ENCODE measurements around the gene RMI2. TPM values are rescaled to one million over a fixed set of nuclear protein-coding genes. Genes with fewer than 3 reads are reported as not detected.
A peak's percentile ranks its signal among the peaks of the same experiment; 100 is the strongest.

Gene RMI2
- total and polyA plus RNA-seq, 11 donors, result 0.23 to 6.6 (median 0.76) TPM; not detected in 2

GRCh38 chr16:11386054-11386680 is 40.9 kb downstream of the RMI2 start:
- Histone ChIP-seq H3K4me3 (no peak overlapping the region), H3K36me3 (no peaks in the 10 kb centered on the region), H3K9me3 (no peaks in the 10 kb centered on the region), H3K27ac (no peak overlapping the region), H3K27me3 (peaks cover 0 to 6% (median 0%) of the 10 kb centered on the region in 9 donors), H3K4me1 (peaks cover 0 to 7% (median 0%) of the 10 kb centered on the region in 12 donors)
- ATAC-seq (no peak), DNase-seq (peak in 1 of 5 donors; percentile 57)
- TF ChIP-seq CTCF (IDR thresholded peaks at IDR 0.05), result no peak
- TF ChIP-seq POLR2A (IDR thresholded peaks at IDR 0.05), result no peak
- intact Hi-C loops (cut with DNase I), result no loop called here
- 92 to 97% (median 94%) methylated on average over 6 to 12 of the region's 12 CpGs for WGBS, 4 donors

GRCh38 chr16:11386791-11387546 is 41.7 kb downstream of the RMI2 start:
- Histone ChIP-seq H3K9me3 (no peaks in the 10 kb centered on the region), H3K27ac (no peak overlapping the region), H3K4me3 (no peak overlapping the region), H3K27me3 (peaks cover 0 to 6% (median 0%) of the 10 kb centered on the region in 9 donors), H3K36me3 (no peaks in the 10 kb centered on the region), H3K4me1 (peaks cover 0 to 7% (median 0%) of the 10 kb centered on the region in 12 donors)
- intact Hi-C loops (cut with DNase I), result no loop called here
- TF ChIP-seq POLR2A (IDR thresholded peaks at IDR 0.05) (no peak), CTCF (IDR thresholded peaks at IDR 0.05) (peak; percentile 8 to 55 (median 34))
- peak in 3 of 5 donors; percentile 45 to 71 (median 55) for DNase-seq
- peak in 3 of 4 donors; percentile 44 to 75 (median 61) for ATAC-seq
- WGBS, 4 donors, result 31 to 57% (median 38%) methylated on average over 7 to 22 of the region's 22 CpGs

GRCh38 chr16:11389083-11389482 is 43.8 kb downstream of the RMI2 start:
- intact Hi-C loops (cut with DNase I), result no loop called here
- TF ChIP-seq POLR2A (IDR thresholded peaks at IDR 0.05) (no peak), CTCF (IDR thresholded peaks at IDR 0.05) (no peak)
- DNase-seq, result peak in 1 of 5 donors; percentile 4

More at GRCh38 chr16:11389083-11389482, 43.8 kb downstream of the RMI2 start:
- Histone ChIP-seq H3K36me3 (no peaks in the 10 kb centered on the region), H3K27me3 (peaks cover 0 to 6% (median 0%) of the 10 kb centered on the region in 9 donors), H3K4me1 (peaks cover 0 to 7% (median 0%) of the 10 kb centered on the region in 12 donors), H3K27ac (no peak overlapping the region), H3K4me3 (no peak overlapping the region), H3K9me3 (no peaks in the 10 kb centered on the region)
- WGBS, 4 donors, result 83 to 87% (median 84%) methylated on average over 7 of the region's 7 CpGs
- ATAC-seq, result no peak
